Lower leg skin (tissue), 4 donors: ENCODE data around the gene APOL3. TPM values are rescaled to one million over a fixed set of nuclear protein-coding genes. Genes with fewer than 3 reads are reported as not detected.
A peak's percentile ranks its signal among the peaks of the same experiment; 100 is the strongest.
"Not testable (repeated sequence)": the region's sequence is repeated elsewhere in the genome, so short reads cannot be mapped to it uniquely, and the experiment has no call there.

ENCODE experiments used
- DNase-seq, 2 donors: peaks; one replicate each; pipeline ENCODE4 v3.0.0-alpha.2; 2019; ENCODE audit warnings: low spot score in 2 of 2
- H3K4me3 ChIP-seq: fragments of 200-600 bp; sonication (generic); 2 replicates; pipeline ENCODE4 v1.5.1; 2017; ENCODE audit warnings: mild to moderate bottlenecking, low read depth; ENCODE audit not compliant: poor library complexity, severe bottlenecking
- POLR2A ChIP-seq, 2 donors: fragments of 450-650 bp; IDR thresholded peaks; one replicate each; pipeline ENCODE4 v1.6.1; 2016 to 2017; ENCODE audit warnings: antibody characterized with exemption in 2 of 2, mild to moderate bottlenecking in 1 of 2, moderate library complexity in 1 of 2
- WGBS, 2 donors: methylation state at CpG; one replicate each; pipeline ENCODE4 v1.1.5; 2018; 5-methylcytosine and 5-hydroxymethylcytosine counted together
- intact Hi-C: fragments of 100-400 bp; cut with DNase I; formaldehyde crosslinking; loops from one replicate; pipeline ENCODE4 v1.15.0; 2023; ENCODE audit warnings: low total_unique reads
- total RNA-seq, 4 donors: library from RNA; depleted of rRNA; stranded (reverse); fragments of >200 nt; gene quantifications; one replicate each; pipeline ENCODE4 v1.1.0, GENCODE V29; 2016
- TF ChIP-seq, protein P1 (sequence below), 3 donors: fragments of 450-650 bp; IDR thresholded peaks; one replicate each; pipeline ENCODE4 v1.5.1; 2016; ENCODE audit warnings: antibody characterized with exemption in 3 of 3, mild to moderate bottlenecking in 3 of 3, moderate library complexity in 2 of 3

APOL3 gene
- total RNA-seq, 4 donors from 2014 or later = 29.5 to 55.9 (median 39.6) TPM

DNA sequence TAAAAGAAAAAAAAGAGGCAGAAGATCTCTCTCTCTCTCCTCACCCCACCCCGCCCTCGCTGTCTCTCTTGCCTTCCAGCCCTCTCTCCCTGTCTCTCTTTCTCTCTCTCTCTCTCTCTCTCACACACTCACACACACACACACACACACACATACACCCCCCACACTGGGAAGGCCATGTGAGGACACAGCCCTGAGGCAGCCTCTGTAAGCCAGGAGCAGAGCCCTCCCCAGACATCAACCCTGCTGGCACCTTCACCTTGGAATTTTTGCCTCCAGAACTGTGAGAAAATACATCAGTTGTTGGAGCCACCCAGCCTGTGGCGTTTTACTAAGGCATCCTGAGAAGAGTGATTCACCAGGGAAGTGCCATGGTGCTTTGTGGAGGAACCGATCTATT lies 14.7 kb downstream of the APOL3 start:
- no peak overlapping the region for H3K4me3 ChIP-seq
- TF ChIP-seq, protein P1, sequence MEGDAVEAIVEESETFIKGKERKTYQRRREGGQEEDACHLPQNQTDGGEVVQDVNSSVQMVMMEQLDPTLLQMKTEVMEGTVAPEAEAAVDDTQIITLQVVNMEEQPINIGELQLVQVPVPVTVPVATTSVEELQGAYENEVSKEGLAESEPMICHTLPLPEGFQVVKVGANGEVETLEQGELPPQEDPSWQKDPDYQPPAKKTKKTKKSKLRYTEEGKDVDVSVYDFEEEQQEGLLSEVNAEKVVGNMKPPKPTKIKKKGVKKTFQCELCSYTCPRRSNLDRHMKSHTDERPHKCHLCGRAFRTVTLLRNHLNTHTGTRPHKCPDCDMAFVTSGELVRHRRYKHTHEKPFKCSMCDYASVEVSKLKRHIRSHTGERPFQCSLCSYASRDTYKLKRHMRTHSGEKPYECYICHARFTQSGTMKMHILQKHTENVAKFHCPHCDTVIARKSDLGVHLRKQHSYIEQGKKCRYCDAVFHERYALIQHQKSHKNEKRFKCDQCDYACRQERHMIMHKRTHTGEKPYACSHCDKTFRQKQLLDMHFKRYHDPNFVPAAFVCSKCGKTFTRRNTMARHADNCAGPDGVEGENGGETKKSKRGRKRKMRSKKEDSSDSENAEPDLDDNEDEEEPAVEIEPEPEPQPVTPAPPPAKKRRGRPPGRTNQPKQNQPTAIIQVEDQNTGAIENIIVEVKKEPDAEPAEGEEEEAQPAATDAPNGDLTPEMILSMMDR (IDR thresholded peaks at IDR 0.05) = no peak
- no peak for TF ChIP-seq POLR2A (IDR thresholded peaks at IDR 0.05)
- DNase-seq = no peak
- WGBS, 2 donors = 22 to 33% methylated on average over 4 of the region's 4 CpGs
- intact Hi-C loops = loop anchor here (10.0 kb wide), 1 partner anchor 139 kb away; no protein-coding TSS in a partner anchor

DNA sequence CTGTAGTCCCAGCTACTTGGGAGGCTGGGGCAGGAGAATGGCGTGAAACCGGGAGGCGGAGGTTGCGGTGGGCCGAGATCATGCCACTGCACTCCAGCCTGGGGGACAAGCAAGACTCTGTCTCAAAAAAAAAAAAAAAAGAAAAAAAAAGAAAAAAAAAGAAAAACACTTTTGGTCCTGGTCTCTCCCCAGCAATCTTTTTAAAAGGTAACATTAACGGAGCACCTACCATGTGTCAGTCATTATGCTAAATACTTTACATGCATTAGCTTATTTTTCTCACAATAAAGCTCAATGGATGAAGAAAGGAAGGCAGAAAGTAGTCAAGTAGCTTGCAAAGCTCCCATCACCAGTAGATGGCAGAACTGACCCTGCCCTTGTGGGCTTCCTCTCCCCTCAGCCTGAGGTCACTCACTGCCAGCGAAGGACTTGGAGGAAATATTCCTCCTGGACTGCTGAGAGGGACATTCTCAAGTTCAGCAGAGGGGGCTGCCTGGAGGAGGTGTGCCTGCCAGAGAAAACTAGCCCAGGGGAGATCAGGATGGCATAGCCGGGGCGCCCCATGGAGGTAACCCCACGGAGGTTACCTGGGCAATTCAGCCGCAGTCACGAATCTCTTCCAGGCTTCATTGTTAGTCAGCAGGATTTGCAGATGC lies 15.5 kb downstream of the APOL3 start:
- WGBS, 2 donors = 58 to 75% methylated on average over 12 of the region's 12 CpGs
- DNase-seq = no peak
- TF ChIP-seq, protein P1 (IDR thresholded peaks at IDR 0.05) = peak in 1 of 3 donors; percentile 40
- no peak for TF ChIP-seq POLR2A (IDR thresholded peaks at IDR 0.05)
- intact Hi-C loops = loop anchor here (10.0 kb wide), 1 partner anchor 140 kb away; no protein-coding TSS in a partner anchor
- H3K4me3 ChIP-seq = no peak overlapping the region

DNA sequence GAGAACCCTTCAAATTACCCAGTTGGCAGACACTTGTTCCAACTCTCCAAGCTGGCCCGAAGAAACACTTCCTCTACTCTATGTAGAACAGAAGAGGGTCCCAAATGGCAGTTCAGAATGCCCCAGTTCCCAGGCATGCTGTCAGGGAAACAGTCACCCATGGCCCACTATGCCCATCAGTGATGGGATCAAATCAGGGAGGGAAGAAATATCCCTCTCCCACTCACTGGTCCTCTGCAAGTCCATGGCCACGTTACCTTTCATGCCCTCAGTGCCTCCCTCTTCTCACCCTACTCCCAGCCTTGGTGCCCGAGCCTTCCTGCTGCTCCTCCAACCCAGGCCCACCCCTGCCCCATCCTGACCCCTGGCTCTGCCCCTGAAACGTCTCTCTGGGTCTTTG lies 16.6 kb downstream of the APOL3 start:
- TF ChIP-seq, protein P1 (IDR thresholded peaks at IDR 0.05) = no peak
- no peak for TF ChIP-seq POLR2A (IDR thresholded peaks at IDR 0.05)
- no peak overlapping the region for H3K4me3 ChIP-seq
- 78 to 83% methylated on average over 4 of the region's 4 CpGs for WGBS, 2 donors
- peak in 1 of 2 donors; percentile 74 for DNase-seq
- intact Hi-C loops = loop anchor here (10.0 kb wide), 1 partner anchor 141 kb away; no protein-coding TSS in a partner anchor

DNA sequence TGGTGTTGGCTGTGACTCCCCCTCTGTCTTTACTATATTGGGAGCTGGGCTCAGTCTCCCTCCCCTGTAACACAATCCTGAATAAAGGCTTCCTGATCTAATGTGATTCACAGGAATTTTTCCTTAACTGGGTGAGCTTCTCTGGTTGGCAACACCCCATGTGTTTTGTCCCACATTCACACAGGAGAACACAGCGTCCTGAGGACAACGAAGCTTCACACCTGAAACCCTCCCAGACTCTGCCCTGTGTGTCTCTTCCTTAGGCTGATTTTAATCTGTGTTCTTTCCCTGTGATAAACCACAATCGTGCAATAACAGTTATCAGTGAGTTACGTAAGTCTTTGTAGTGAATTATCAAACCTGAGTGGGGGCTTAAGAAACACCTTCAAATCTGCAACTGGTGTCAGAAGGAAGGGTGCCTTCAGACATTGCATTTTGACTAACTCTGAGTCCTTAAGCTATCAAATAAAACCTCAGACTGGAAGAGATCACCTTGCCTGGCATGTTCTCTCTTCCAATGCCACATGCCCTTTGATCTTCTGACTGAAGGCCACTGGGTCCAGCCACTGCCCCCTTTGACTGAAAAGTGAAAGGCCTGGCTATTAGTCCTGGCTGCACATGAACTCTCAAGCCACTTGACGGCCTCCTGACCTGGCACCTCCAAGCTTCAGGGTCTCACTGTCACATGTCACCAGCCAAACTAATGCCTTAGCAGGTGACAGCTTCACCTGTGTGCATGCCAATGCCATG lies 17.3 kb downstream of the APOL3 start:
- no peak for DNase-seq
- TF ChIP-seq, protein P1 (IDR thresholded peaks at IDR 0.05) = no peak
- no peak for TF ChIP-seq POLR2A (IDR thresholded peaks at IDR 0.05)
- no peak overlapping the region for H3K4me3 ChIP-seq
- 76 to 81% methylated on average over 5 of the region's 5 CpGs for WGBS, 2 donors
- intact Hi-C loops = loop anchor here (10.0 kb wide), 1 partner anchor 142 kb away; no protein-coding TSS in a partner anchor

DNA sequence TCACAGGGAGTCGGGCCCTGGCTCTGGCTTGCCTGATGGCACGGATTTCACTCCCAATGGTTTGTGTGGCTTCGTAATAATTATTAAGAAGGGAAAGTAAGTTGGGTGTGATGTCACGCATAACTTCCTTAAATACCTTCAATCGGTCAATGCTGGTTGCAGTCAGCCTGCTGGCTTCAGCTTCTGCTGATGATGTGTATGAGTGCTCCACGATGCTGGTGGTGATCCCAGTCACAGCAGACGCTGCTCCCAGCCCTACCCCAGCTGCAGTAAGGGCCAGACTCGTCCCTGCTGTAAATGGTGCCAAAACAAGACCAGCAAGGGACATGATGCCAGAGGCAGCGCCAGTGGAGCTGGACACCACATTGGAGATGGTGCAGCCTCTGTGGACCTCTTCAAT lies 19.1 kb downstream of the APOL3 start:
- no peak overlapping the region for H3K4me3 ChIP-seq
- no peak for DNase-seq
- TF ChIP-seq, protein P1 (IDR thresholded peaks at IDR 0.05) = no peak
- TF ChIP-seq POLR2A (IDR thresholded peaks at IDR 0.05) = no peak
- intact Hi-C loops = loop anchor here (10.0 kb wide), 1 partner anchor 143 kb away; no protein-coding TSS in a partner anchor
- WGBS, 2 donors = 81 to 86% methylated on average over 9 of the region's 9 CpGs

DNA sequence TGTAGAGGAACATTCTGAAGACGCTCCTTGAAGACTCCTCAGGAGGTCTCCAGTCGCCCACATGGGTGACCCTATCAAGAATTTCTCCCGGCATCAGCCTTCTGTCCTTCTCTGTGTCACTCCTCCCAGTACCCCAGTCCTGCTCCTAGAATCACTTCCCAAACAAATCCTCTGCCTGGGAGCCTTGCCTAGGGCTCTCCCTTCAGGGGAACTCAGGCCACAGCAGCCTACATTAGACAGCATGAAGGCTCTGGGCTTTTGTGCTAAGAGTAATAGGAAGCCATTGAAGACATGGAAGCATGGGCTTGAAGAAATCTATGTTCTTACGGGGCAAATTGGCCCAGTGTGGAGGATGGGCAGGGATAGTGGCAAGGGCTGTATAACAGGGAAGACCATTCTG lies 21.8 kb downstream of the APOL3 start:
- DNase-seq, H3K4me3 ChIP-seq, intact Hi-C loops: not testable (repeated sequence)
- 81 to 93% methylated on average over 1 of the region's 4 CpGs for WGBS, 2 donors
